ENCODE measurements around the gene SLC7A14.

DNA sequence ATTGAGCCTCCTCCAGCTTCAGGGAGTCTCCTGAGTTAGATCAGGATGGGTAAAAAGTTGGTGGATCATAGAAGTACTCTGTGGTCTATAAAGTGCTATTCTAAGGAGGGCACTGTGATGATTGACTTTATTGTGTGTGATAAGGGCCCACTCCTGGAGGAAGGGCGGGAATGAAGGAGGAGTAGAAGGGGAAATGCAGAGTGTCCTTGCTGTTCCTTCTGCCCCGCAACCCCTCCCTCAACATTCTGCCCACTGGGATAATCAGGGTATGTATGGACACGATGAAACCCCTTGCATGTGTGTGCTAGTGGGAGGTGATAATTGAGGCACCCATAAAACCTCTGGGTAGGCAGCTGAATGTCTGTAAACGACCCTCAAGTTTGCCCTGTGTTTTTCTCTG, 101.0 kb downstream of the SLC7A14 start:
- TF ChIP-seq, protein P1, sequence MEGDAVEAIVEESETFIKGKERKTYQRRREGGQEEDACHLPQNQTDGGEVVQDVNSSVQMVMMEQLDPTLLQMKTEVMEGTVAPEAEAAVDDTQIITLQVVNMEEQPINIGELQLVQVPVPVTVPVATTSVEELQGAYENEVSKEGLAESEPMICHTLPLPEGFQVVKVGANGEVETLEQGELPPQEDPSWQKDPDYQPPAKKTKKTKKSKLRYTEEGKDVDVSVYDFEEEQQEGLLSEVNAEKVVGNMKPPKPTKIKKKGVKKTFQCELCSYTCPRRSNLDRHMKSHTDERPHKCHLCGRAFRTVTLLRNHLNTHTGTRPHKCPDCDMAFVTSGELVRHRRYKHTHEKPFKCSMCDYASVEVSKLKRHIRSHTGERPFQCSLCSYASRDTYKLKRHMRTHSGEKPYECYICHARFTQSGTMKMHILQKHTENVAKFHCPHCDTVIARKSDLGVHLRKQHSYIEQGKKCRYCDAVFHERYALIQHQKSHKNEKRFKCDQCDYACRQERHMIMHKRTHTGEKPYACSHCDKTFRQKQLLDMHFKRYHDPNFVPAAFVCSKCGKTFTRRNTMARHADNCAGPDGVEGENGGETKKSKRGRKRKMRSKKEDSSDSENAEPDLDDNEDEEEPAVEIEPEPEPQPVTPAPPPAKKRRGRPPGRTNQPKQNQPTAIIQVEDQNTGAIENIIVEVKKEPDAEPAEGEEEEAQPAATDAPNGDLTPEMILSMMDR (IDR thresholded peaks at IDR 0.05): no peak
- TF ChIP-seq EZH2 (IDR thresholded peaks at IDR 0.05; ENCODE audit: borderline replicate concordance, insufficient read depth, low read depth, low read length, poor library complexity, severe bottlenecking): no peak
